HCT116 (cell line): Measurements from ENCODE around the gene MAP3K6. TPM values are rescaled to one million over a fixed set of nuclear protein-coding genes. Genes with fewer than 3 reads are reported as not detected.

Experiments
- ATAC-seq: fragments of 200-7000 bp; cut with Tn5 transposase; 2 replicates; pipeline ENCODE4 v1.9.1; 2020; ENCODE audit warnings: mild to moderate bottlenecking, moderate library complexity
- BruUV-seq: library from RNA; stranded (reverse); fragments of 400-500 nt; replicated peaks from 2 replicates; lab custom pipeline; 2021; lab: Mats Ljungman, UMichigan
- CTCF ChIA-PET: fragments of 300-600 bp; sonication (Branson Sonifier 250); formaldehyde crosslinking; loops from one replicate; lab custom pipeline; 2021; ENCODE audit warnings: antibody characterized with exemption; lab: Charles Lee
- POLR2A ChIA-PET: fragments of 300-600, 350-600 bp; sonication (Branson Sonifier 250); formaldehyde crosslinking; loops from one replicate; lab custom pipeline; 2021; ENCODE audit warnings: antibody characterized with exemption; lab: Charles Lee
- RAD21 ChIA-PET, 2 experiments: fragments of 300-600 bp; sonication (Branson Sonifier 250); formaldehyde crosslinking; loops; one replicate each; lab custom pipeline; 2023; ENCODE audit warnings: low total read pairs in 2 of 2; ENCODE audit not compliant: uncharacterized antibody in 2 of 2, unreplicated experiment in 2 of 2, low non-redundant PET in 1 of 2; lab: Charles Lee
- DNase-seq: peaks from one replicate; pipeline ENCODE4 v3.0.0-alpha.2; 2010; ENCODE audit warnings: low read depth, low spot score
- H2AFZ ChIP-seq: fragments of 200-600 bp; shearing (Covaris generic), sonication (generic); 2 replicates; pipeline ENCODE4 v1.6.1; 2017; ENCODE audit warnings: low read depth, mixed run types, mixed read lengths, antibody characterized with exemption, low read length; ENCODE audit not compliant: poor library complexity, severe bottlenecking
- H3K27ac ChIP-seq: 2 replicates; pipeline ENCODE4 v1.5.1; 2012; ENCODE audit warnings: low read depth, low read length
- H3K27me3 ChIP-seq: fragments of 200-600 bp; sonication (generic); 2 replicates; pipeline ENCODE4 v1.6.1; 2016; ENCODE audit warnings: mixed run types, low read length, mixed read lengths; ENCODE audit not compliant: insufficient read depth
- H3K36me3 ChIP-seq, 2 experiments: fragments of 200-500 bp in 1 of 2; fragments of 200-600 bp in 1 of 2; sonication (Bioruptor generic) in 1 of 2; sonication (generic) in 1 of 2; 2 replicates each; pipeline versions ENCODE4 v1.5.1 to v1.6.1; 2014 to 2016; ENCODE audit warnings: low read length in 2 of 2, inconsistent platforms in 1 of 2, mixed read lengths in 1 of 2, mixed run types in 1 of 2; ENCODE audit not compliant: insufficient read depth in 2 of 2, control insufficient read depth in 1 of 2
- H3K4me1 ChIP-seq, 2 experiments: fragments of 200-600 bp in 1 of 2; sonication (generic) in 1 of 2; 2 replicates each; pipeline versions ENCODE4 v1.5.1 to v1.6.1; 2012 to 2017; ENCODE audit warnings: low read length in 2 of 2, inconsistent platforms in 1 of 2, mild to moderate bottlenecking in 1 of 2, mixed read lengths in 1 of 2, mixed run types in 1 of 2, moderate library complexity in 1 of 2; ENCODE audit not compliant: insufficient read depth in 2 of 2, control insufficient read depth in 1 of 2
- H3K4me2 ChIP-seq: fragments of 200-600 bp; sonication (generic); 2 replicates; pipeline ENCODE4 v1.6.1; 2017; ENCODE audit warnings: mixed run types, low read length, mixed read lengths
- H3K4me3 ChIP-seq, 2 experiments: fragments of 200-600 bp in 1 of 2; sonication (generic) in 1 of 2; replicated peaks in 1 of 2; 2 replicates each; pipeline ENCODE4 v1.5.1; 2011 to 2016; ENCODE audit warnings: low read length in 2 of 2, control low read depth in 1 of 2, low read depth in 1 of 2, mild to moderate bottlenecking in 1 of 2, mixed read lengths in 1 of 2, mixed run types in 1 of 2
- H3K79me2 ChIP-seq: fragments of 200-600 bp; sonication (generic); 2 replicates; pipeline ENCODE4 v1.6.1; 2017; ENCODE audit warnings: mild to moderate bottlenecking, mixed run types, low read length, moderate library complexity, mixed read lengths; ENCODE audit not compliant: insufficient read depth
- H3K9ac ChIP-seq: fragments of 200-600 bp; sonication (generic); 2 replicates; pipeline ENCODE4 v1.6.1; 2016; ENCODE audit warnings: low read length, mixed read lengths
- H3K9me2 ChIP-seq: fragments of 200-600 bp; sonication (generic), shearing (Covaris generic); 2 replicates; pipeline ENCODE4 v1.6.1; 2017; ENCODE audit warnings: mixed run types, mild to moderate bottlenecking, moderate library complexity; ENCODE audit not compliant: insufficient read depth
- H3K9me3 ChIP-seq, 2 experiments: fragments of 200-500 bp in 1 of 2; fragments of 200-600 bp in 1 of 2; sonication (Bioruptor generic) in 1 of 2; sonication (generic) in 1 of 2; 2 replicates each; pipeline ENCODE4 v1.6.1; 2014 to 2017; ENCODE audit warnings: low read length in 2 of 2, mixed read lengths in 2 of 2, inconsistent platforms in 1 of 2, low read depth in 1 of 2, mild to moderate bottlenecking in 1 of 2, mixed run types in 1 of 2, moderate library complexity in 1 of 2; ENCODE audit not compliant: control insufficient read depth in 1 of 2, insufficient read depth in 1 of 2
- H4K20me1 ChIP-seq: fragments of 200-600 bp; sonication (generic), shearing (Covaris generic); 2 replicates; pipeline ENCODE4 v1.6.1; 2017; ENCODE audit warnings: mixed run types, mild to moderate bottlenecking, moderate library complexity; ENCODE audit not compliant: insufficient read depth
- CEBPB ChIP-seq: IDR thresholded peaks from 2 replicates; pipeline ENCODE4 v1.6.1; 2012; ENCODE audit warnings: low read depth
- CTCF ChIP-seq, 3 experiments: fragments of 200-600 bp in 1 of 3; sonication (generic) in 1 of 3; IDR thresholded peaks in 2 of 3; conservative IDR thresholded peaks in 1 of 3; 2 replicates each; pipeline ENCODE4 v1.5.1; 2012 to 2017; ENCODE audit warnings: low read depth in 2 of 3, low read length in 2 of 3, antibody characterized with exemption in 1 of 3, borderline replicate concordance in 1 of 3, control low read depth in 1 of 3, mild to moderate bottlenecking in 1 of 3, mixed read lengths in 1 of 3, mixed run types in 1 of 3, moderate library complexity in 1 of 3; ENCODE audit not compliant: insufficient read depth in 1 of 3
- EGR1 ChIP-seq: IDR thresholded peaks from 2 replicates; pipeline ENCODE4 v1.6.1; 2012; ENCODE audit warnings: low read depth
- FOSL1 ChIP-seq: IDR thresholded peaks from 2 replicates; pipeline ENCODE4 v1.6.1; 2012; ENCODE audit warnings: low read depth
- JUND ChIP-seq: IDR thresholded peaks from 2 replicates; pipeline ENCODE4 v1.6.1; 2012
- POLR2AphosphoS5 ChIP-seq: IDR thresholded peaks from 2 replicates; pipeline ENCODE4 v1.6.1; 2011; ENCODE audit warnings: mild to moderate bottlenecking, low read depth, low read length, moderate library complexity
- SIN3A ChIP-seq: IDR thresholded peaks from 2 replicates; pipeline ENCODE4 v1.6.1; 2012; ENCODE audit warnings: low read depth
- SP1 ChIP-seq: IDR thresholded peaks from 2 replicates; pipeline ENCODE4 v1.6.1; 2012; ENCODE audit warnings: low read depth
- TCF7L2 ChIP-seq: IDR thresholded peaks from 2 replicates; pipeline ENCODE4 v1.7.0; 2011; ENCODE audit warnings: borderline replicate concordance, inconsistent platforms; ENCODE audit not compliant: insufficient read depth, insufficient read length; ENCODE audit errors: extremely low read depth
- YY1 ChIP-seq: IDR thresholded peaks from 2 replicates; pipeline ENCODE4 v1.6.1; 2011; ENCODE audit warnings: low read length, low read depth, moderate library complexity, mild to moderate bottlenecking; ENCODE audit not compliant: insufficient replicate concordance; ENCODE audit errors: extremely low read depth
- ZBTB33 ChIP-seq: IDR thresholded peaks from 2 replicates; pipeline ENCODE4 v1.6.1; 2011; ENCODE audit warnings: mild to moderate bottlenecking, low read length, moderate library complexity; ENCODE audit not compliant: insufficient replicate concordance; ENCODE audit errors: extremely low read depth
- ZFX ChIP-seq: fragments of 450-650 bp; IDR thresholded peaks from 2 replicates; pipeline ENCODE4 v1.6.1; 2017
- intact Hi-C: fragments of 100-400 bp; cut with micrococcal nuclease; formaldehyde crosslinking; loops from 2 replicates; pipeline ENCODE4 v1.10.0; 2022
- total RNA-seq: library from RNA; stranded (reverse); gene quantifications from one replicate; pipeline ENCODE4 v1.2.1, GENCODE V29; 2021; ENCODE audit not compliant: unreplicated experiment
- TF ChIP-seq, protein P1 (sequence below): IDR thresholded peaks from 2 replicates; pipeline ENCODE4 v1.6.1; 2012; ENCODE audit warnings: low read depth

Gene MAP3K6
- total RNA-seq, 1 experiment from 2014 or later, result 30.2 TPM

DNA sequence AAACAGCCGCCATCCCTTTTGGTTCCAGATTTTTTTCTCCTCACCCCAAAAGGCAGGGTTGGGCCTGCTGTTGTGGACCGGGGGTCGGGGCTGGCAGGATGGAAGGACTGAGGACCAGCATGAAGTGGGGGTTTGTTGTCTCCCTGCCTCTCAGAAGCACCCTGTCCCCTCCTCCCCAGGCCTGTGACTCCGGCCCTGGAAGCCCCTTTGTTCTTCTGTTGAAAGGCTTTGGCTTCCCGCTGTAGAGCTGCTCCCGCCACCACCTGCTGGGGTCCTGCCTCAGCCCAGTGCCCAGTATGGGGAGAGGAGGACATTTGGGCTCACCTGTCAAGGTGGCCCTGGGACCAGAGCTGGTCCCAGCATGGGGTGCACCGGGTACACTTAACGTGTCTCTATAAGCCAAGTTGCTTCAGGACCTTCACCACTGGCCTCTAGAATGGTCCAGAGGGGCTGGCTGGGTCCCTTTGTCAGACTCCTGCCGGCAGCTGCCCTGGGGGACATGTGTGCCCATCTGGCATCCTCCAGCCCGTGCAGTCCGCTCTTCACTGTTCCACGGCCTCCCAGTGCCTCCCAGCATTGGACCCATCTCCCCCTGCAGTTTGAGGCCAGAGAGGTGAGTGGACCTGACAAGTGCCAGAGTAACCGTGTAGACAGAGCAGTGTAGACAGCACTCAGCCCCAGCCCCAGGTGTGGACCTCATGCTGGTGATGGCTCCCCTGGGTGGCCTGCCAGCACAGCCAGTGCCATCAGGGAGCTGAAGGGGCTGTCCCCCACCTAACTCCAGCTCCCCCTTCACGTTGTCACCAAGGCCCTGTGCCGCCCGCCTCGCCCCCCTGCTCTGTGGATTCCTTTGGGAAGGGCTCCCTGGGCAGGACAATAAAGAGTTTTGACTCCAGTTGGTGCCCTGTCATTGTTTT, 31.0 kb downstream of the MAP3K6 start:
- H3K4me2 ChIP-seq, result no peak overlapping the region
- ChIA-PET POLR2A (no interaction called here), CTCF (no interaction called here), RAD21 (no interaction called here)
- no peaks in the 10 kb centered on the region for H4K20me1 ChIP-seq
- H3K79me2 ChIP-seq, result peaks cover 3% of the 10 kb centered on the region; the same call in 1 of the 2 replicates
- no peaks in the 10 kb centered on the region for H3K9me2 ChIP-seq
- H3K9ac ChIP-seq, result no peak overlapping the region
- ATAC-seq, result no peak
- peaks cover 7 to 17% of the 10 kb centered on the region in 2 experiments for H3K4me1 ChIP-seq
- BruUV-seq, result no TSS peak
- no peak overlapping the region; the same call in 1 of the 2 replicates for H3K27ac ChIP-seq
- H3K36me3 ChIP-seq, result peaks cover 14 to 31% of the 10 kb centered on the region in 2 experiments
- H3K27me3 ChIP-seq, result no peaks in the 10 kb centered on the region
- no peak overlapping the region for H3K4me3 ChIP-seq
- no peak for DNase-seq
- intact Hi-C loops, result no loop called here
- H3K9me3 ChIP-seq, result no peaks in the 10 kb centered on the region
- H2AFZ ChIP-seq, result no peak overlapping the region
- TF ChIP-seq EGR1 (no peak), SP1 (no peak), ZBTB33 (no peak), SIN3A (no peak), ZFX (no peak), FOSL1 (no peak), POLR2AphosphoS5 (no peak), JUND (no peak), CTCF (IDR thresholded peaks at IDR 0.05 in 2 of 3, conservative IDR thresholded peaks at IDR 0.05 in 1 of 3; ENCODE audit: borderline replicate concordance in 1 of 3, insufficient read depth in 1 of 3, low read depth in 2 of 3, low read length in 2 of 3) (no peak), YY1 (no peak), CEBPB (no peak), TCF7L2 (no peak)
- TF ChIP-seq, protein P1, sequence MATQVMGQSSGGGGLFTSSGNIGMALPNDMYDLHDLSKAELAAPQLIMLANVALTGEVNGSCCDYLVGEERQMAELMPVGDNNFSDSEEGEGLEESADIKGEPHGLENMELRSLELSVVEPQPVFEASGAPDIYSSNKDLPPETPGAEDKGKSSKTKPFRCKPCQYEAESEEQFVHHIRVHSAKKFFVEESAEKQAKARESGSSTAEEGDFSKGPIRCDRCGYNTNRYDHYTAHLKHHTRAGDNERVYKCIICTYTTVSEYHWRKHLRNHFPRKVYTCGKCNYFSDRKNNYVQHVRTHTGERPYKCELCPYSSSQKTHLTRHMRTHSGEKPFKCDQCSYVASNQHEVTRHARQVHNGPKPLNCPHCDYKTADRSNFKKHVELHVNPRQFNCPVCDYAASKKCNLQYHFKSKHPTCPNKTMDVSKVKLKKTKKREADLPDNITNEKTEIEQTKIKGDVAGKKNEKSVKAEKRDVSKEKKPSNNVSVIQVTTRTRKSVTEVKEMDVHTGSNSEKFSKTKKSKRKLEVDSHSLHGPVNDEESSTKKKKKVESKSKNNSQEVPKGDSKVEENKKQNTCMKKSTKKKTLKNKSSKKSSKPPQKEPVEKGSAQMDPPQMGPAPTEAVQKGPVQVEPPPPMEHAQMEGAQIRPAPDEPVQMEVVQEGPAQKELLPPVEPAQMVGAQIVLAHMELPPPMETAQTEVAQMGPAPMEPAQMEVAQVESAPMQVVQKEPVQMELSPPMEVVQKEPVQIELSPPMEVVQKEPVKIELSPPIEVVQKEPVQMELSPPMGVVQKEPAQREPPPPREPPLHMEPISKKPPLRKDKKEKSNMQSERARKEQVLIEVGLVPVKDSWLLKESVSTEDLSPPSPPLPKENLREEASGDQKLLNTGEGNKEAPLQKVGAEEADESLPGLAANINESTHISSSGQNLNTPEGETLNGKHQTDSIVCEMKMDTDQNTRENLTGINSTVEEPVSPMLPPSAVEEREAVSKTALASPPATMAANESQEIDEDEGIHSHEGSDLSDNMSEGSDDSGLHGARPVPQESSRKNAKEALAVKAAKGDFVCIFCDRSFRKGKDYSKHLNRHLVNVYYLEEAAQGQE, result no peak
